ENCODE data around the gene SOCS3.

SOCS3 gene, protein sequence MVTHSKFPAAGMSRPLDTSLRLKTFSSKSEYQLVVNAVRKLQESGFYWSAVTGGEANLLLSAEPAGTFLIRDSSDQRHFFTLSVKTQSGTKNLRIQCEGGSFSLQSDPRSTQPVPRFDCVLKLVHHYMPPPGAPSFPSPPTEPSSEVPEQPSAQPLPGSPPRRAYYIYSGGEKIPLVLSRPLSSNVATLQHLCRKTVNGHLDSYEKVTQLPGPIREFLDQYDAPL

DNA sequence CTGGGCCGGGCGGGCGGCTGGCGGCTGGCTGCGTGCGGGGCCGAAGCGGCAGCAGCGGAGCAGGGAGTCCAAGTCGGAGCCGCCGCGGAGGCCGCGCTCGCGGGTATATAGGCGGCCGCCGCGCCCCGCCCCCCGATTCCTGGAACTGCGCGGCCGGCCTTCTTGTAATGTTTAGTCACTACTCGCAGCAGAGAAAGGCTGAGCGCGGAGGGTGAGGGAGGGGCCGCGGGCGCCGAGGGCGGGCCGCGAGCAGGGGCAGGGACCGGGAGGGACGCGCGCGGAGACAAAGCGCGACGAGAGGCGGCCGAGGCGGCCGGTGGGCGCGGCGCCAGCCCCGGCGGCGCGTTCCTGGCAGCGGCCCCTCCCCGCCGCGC is at the start of gene SOCS3:
SOCS3 (minus strand) TSS at position 81 of the 374 bp plus-strand sequence. CDS start 982 bp downstream, outside the sequence.
- DNase-seq (ENCODE audit: low spot score), result peak; percentile 96
- TF ChIP-seq, protein P1, sequence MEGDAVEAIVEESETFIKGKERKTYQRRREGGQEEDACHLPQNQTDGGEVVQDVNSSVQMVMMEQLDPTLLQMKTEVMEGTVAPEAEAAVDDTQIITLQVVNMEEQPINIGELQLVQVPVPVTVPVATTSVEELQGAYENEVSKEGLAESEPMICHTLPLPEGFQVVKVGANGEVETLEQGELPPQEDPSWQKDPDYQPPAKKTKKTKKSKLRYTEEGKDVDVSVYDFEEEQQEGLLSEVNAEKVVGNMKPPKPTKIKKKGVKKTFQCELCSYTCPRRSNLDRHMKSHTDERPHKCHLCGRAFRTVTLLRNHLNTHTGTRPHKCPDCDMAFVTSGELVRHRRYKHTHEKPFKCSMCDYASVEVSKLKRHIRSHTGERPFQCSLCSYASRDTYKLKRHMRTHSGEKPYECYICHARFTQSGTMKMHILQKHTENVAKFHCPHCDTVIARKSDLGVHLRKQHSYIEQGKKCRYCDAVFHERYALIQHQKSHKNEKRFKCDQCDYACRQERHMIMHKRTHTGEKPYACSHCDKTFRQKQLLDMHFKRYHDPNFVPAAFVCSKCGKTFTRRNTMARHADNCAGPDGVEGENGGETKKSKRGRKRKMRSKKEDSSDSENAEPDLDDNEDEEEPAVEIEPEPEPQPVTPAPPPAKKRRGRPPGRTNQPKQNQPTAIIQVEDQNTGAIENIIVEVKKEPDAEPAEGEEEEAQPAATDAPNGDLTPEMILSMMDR (IDR thresholded peaks at IDR 0.05; ENCODE audit: extremely low read depth, missing control alignments), result no peak

DNA sequence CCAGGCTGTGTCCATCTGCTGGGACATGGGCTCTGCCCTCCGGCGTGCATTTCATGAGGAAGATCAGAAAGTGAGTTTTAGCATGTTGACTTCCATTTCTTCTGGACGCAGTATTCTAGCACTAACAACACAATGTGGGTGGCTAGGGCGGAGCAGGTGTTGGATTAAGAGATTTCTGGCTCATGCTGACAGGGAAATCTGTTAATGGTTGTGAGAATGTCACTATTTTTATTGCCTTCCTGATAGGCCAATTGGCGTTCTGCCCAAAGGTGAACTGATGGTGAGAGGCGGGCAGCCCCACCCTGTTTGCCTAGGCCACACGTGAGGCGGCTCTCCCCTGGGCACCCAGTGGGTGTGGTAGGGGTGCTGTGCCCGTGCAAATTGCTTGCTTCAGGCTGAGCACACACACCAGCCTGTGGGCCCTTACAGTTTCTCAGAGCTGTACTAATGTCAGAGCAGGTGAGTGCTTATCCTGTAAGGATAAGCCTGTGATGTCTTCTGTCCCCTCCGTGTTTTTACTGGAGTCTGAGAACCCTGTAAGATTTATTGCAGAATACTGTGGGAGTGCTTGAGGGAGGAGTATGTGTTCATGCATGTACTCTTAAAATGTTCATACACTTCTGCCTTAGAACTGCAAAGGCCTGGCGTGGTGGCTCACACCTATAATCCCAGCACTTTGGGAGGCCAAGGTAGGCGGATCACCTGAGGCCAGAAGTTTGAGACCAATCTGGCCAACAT is 49.5 kb upstream of the SOCS3 start:
- TF ChIP-seq, protein P1 (IDR thresholded peaks at IDR 0.05; ENCODE audit: extremely low read depth, missing control alignments), result no peak
- no peak for DNase-seq (ENCODE audit: low spot score)

DNA sequence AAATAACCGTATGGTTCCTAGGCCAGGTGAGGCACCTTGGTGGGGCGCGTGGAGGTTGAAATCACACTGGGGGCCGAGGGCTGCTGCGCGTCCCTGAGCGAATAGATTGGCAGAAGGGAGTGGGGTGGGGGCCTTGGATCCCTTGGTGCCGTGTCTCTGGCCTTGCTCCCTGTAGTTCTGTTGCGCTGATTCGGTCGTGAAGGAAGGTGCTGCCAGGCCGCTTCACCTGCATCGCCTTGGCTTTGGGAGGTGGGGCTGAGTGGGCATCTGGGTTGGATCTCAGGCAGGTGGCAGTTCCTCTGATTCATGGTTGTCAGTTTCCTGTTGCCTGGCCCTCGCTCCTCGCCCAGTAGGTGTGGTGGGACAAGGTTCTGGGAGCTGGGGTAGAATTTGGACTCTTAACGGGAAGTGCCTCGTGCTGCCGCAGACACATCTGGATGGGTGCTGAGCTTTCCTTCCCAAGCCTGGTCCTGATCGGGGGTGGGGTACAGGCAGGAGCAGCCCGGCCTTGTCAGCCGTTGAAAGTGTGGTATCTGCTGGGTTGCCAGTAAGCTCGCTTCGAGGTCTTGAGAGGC is 48.7 kb upstream of the SOCS3 start:
- no peak for DNase-seq (ENCODE audit: low spot score)
- TF ChIP-seq, protein P1 (IDR thresholded peaks at IDR 0.05; ENCODE audit: extremely low read depth, missing control alignments), result no peak

DNA sequence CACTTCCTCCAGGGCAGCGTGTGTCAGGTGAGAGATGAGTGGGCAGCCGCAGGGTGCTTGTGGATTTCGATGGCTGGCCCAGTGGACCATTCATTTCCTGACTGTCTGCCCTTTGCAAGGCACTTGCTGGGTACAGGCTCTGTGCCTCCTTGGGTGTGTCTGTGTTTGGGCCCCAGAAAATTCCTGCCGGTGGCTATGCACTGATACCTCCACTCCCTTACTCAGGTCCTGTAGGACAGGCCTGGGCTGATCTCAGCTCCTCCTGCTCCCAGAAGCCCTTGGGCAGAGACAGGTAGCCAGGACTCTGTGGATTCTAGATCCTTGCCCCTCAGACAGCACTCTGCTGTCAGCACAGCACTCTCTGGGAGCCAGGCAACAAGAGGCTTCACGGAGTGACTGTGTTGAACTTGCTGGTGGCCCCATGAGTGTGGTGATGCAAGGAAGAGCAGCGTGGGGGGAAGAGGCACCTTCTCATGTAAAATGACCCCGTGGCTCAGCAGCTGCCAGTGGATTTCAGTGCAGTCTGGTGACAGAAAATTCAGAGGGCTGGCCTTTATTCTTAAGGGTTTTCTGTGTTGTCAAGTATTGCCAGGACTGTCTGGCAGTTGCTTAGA is 47.6 kb upstream of the SOCS3 start:
- TF ChIP-seq, protein P1 (IDR thresholded peaks at IDR 0.05; ENCODE audit: extremely low read depth, missing control alignments), result no peak
- DNase-seq (ENCODE audit: low spot score), result no peak

DNA sequence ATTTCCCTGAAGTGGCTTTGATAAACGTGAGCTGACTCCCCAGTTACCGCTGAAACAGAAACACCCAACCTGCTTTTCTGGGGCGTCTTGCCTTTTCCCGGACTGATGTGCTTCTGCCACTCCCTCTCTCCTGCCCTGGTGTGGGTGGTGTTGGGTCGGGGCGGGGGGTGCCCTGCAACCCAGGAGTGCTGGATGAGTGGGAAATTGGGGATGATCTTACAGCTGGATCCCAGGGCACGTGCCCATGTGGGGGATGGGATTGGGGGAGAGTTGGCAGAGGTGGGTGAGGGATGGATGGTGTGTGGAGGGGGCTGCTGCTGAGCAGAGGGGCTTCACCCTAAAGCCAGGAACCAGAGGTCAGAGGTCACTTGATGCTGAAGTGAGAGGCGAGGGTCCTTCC is 47.0 kb upstream of the SOCS3 start:
- TF ChIP-seq, protein P1 (IDR thresholded peaks at IDR 0.05; ENCODE audit: extremely low read depth, missing control alignments), result no peak
- DNase-seq (ENCODE audit: low spot score), result no peak

DNA sequence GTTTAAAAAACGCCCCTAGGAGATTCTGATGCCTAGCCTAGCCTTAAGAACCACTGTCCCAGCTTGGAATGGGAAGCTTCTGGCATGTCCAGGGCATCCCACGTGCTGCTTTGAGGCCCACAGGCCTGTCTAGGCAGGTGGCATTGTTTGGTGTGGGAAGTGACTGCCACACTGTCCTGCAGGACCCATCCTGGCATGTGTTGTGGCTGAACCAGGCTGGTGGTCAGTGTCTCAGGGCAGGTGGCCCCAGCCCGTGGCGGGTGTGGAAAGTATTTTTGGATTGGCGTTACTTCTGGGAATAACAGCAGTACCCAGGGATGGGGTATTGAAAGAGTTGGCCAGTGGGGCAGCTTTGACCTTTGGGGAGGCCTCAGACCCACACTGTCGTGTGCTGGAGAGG is 46.5 kb upstream of the SOCS3 start:
- DNase-seq (ENCODE audit: low spot score), result no peak
- TF ChIP-seq, protein P1 (IDR thresholded peaks at IDR 0.05; ENCODE audit: extremely low read depth, missing control alignments), result no peak

DNA sequence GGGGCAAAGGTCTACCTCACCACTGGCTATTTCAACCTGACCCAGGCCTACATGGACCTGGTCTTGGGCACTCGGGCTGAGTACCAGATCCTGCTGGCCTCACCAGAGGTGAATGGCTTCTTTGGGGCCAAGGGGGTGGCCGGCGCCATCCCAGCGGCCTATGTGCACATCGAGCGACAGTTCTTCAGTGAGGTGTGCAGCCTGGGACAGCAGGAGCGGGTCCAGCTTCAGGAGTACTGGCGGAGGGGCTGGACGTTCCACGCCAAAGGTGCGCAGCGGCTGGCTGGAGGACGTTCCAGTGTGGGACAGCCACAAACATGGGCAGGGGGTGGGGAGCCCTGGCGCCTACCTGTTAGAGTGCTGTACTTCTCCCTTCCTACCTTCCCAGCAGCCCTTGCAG is 43.9 kb upstream of the SOCS3 start:
- TF ChIP-seq, protein P1 (IDR thresholded peaks at IDR 0.05; ENCODE audit: extremely low read depth, missing control alignments), result no peak

More for the DNA sequence above, 43.9 kb upstream of the SOCS3 start:
- no peak for DNase-seq (ENCODE audit: low spot score)

Data from GM20000 (cell line).